ENCODE measurements around the gene TBCB.
"Not testable (repeated sequence)": the region's sequence is repeated elsewhere in the genome, so short reads cannot be mapped to it uniquely, and the experiment has no call there.

DNA sequence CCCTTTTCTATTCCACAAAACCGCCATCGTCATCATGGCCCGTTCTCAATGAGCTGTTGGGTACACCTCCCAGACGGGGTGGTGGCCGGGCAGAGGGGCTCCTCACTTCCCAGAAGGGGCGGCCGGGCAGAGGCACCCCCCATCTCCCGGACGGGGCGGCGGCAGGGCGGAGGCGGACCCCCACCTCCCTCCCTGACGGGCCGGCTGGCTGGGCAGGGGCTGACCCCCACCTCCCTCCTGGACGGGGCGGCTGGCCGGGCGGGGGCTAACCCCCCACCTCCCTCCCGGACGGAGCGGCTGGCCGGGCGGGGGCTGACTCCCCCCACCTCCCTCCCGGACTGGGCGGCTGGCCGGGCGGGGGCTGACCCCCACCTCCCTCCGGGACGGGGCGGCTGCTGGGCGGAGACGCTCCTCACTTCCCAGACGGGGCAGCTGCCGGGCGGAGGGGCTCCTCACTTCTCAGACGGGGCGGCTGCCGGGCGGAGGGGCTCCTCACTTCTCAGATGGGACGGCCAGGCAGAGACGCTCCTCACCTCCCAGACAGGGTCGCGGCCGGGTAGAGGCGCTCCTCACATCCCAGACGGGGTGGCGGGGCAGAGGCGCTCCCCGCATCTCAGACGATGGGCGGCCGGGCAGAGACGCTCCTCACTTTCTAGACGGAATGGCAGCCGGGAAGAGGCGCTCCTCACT lies 46.3 kb upstream of the TBCB start:
- TF ChIP-seq SNAI2 (CRISPR knock-in tag; IDR thresholded peaks at IDR 0.05); ZFP3 (CRISPR knock-in tag; IDR thresholded peaks at IDR 0.05); OSR1 (CRISPR knock-in tag; IDR thresholded peaks at IDR 0.05); ZC3H10 (CRISPR knock-in tag; IDR thresholded peaks at IDR 0.05); ISL1 (CRISPR knock-in tag; IDR thresholded peaks at IDR 0.05); TCF4 (CRISPR knock-in tag; IDR thresholded peaks at IDR 0.05; ENCODE audit: borderline replicate concordance); CSDC2 (CRISPR knock-in tag; IDR thresholded peaks at IDR 0.05): not testable (repeated sequence)
- TF ChIP-seq, protein P1, sequence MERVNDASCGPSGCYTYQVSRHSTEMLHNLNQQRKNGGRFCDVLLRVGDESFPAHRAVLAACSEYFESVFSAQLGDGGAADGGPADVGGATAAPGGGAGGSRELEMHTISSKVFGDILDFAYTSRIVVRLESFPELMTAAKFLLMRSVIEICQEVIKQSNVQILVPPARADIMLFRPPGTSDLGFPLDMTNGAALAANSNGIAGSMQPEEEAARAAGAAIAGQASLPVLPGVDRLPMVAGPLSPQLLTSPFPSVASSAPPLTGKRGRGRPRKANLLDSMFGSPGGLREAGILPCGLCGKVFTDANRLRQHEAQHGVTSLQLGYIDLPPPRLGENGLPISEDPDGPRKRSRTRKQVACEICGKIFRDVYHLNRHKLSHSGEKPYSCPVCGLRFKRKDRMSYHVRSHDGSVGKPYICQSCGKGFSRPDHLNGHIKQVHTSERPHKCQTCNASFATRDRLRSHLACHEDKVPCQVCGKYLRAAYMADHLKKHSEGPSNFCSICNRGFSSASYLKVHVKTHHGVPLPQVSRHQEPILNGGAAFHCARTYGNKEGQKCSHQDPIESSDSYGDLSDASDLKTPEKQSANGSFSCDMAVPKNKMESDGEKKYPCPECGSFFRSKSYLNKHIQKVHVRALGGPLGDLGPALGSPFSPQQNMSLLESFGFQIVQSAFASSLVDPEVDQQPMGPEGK (CRISPR knock-in tag; IDR thresholded peaks at IDR 0.05; ENCODE audit: borderline replicate concordance), result not testable (repeated sequence)
- TF ChIP-seq, protein P2, sequence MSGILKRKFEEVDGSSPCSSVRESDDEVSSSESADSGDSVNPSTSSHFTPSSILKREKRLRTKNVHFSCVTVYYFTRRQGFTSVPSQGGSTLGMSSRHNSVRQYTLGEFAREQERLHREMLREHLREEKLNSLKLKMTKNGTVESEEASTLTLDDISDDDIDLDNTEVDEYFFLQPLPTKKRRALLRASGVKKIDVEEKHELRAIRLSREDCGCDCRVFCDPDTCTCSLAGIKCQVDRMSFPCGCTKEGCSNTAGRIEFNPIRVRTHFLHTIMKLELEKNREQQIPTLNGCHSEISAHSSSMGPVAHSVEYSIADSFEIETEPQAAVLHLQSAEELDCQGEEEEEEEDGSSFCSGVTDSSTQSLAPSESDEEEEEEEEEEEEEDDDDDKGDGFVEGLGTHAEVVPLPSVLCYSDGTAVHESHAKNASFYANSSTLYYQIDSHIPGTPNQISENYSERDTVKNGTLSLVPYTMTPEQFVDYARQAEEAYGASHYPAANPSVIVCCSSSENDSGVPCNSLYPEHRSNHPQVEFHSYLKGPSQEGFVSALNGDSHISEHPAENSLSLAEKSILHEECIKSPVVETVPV (CRISPR knock-in tag; IDR thresholded peaks at IDR 0.05), result not testable (repeated sequence)
